ENCODE measurements around the gene SYCP2L.
"Not testable (repeated sequence)": the region's sequence is repeated elsewhere in the genome, so short reads cannot be mapped to it uniquely, and the experiment has no call there.

The SYCP2L gene

GRCh38 chr6:10961837-10962236 lies 75.0 kb downstream of the SYCP2L start:
- no peak for DNase-seq

GRCh38 chr6:10962673-10963072 lies 75.8 kb downstream of the SYCP2L start:
- DNase-seq: no peak

- no peak for DNase-seq
Observed at GRCh38 chr6:10963113-10963512, 76.3 kb downstream of the SYCP2L start.

GRCh38 chr6:10964684-10965083 lies 77.8 kb downstream of the SYCP2L start:
- DNase-seq: no peak

- DNase-seq: no peak
Observed at GRCh38 chr6:10968776-10969175, 81.9 kb downstream of the SYCP2L start.

- DNase-seq: no peak
Observed at GRCh38 chr6:10970731-10971130, 83.9 kb downstream of the SYCP2L start.

- DNase-seq: no peak
Observed at GRCh38 chr6:10972196-10972595, 85.3 kb downstream of the SYCP2L start.

GRCh38 chr6:10976571-10976970 lies 89.7 kb downstream of the SYCP2L start:
- no peak for DNase-seq

- no peak for DNase-seq
Observed at GRCh38 chr6:10977231-10977968, 90.5 kb downstream of the SYCP2L start.

GRCh38 chr6:10979603-10980002 lies 92.8 kb downstream of the SYCP2L start:
- DNase-seq: no peak

- DNase-seq: no peak
Observed at GRCh38 chr6:10981409-10981808, 94.6 kb downstream of the SYCP2L start.

- not testable (repeated sequence) for DNase-seq
Observed at GRCh38 chr6:10984959-10985358, 98.1 kb downstream of the SYCP2L start.

- DNase-seq: no peak
Observed at GRCh38 chr6:10989587-10989986, 102.7 kb downstream of the SYCP2L start.

GRCh38 chr6:10991115-10991514 lies 104.3 kb downstream of the SYCP2L start:
- no peak for DNase-seq

GRCh38 chr6:10993896-10994295 lies 107.0 kb downstream of the SYCP2L start:
- no peak for DNase-seq

- DNase-seq: no peak
Observed at GRCh38 chr6:10995114-10995707, 108.4 kb downstream of the SYCP2L start.

GRCh38 chr6:10999994-11000393 lies 113.1 kb downstream of the SYCP2L start:
- no peak for DNase-seq

- no peak for DNase-seq
Observed at GRCh38 chr6:11002176-11002575, 115.3 kb downstream of the SYCP2L start.

- DNase-seq: not testable (repeated sequence)
Observed at GRCh38 chr6:11003297-11003696, 116.4 kb downstream of the SYCP2L start.

GRCh38 chr6:11006061-11006460 lies 119.2 kb downstream of the SYCP2L start:
- peak; percentile 58 for DNase-seq

- no peak for DNase-seq
Observed at GRCh38 chr6:11007715-11008608, 121.1 kb downstream of the SYCP2L start.

- no peak for DNase-seq
Observed at GRCh38 chr6:11008821-11009220, 122.0 kb downstream of the SYCP2L start.

GRCh38 chr6:11009353-11009752 lies 122.5 kb downstream of the SYCP2L start:
- DNase-seq: no peak

GRCh38 chr6:11011787-11012234 lies 125.0 kb downstream of the SYCP2L start:
- DNase-seq: no peak

Data from NCI-H2081 treated with DMSO at 0.1 percent for 48 hours (cell line).